ENCODE measurements around the gene C17orf58. TPM values are rescaled to one million over a fixed set of nuclear protein-coding genes. Genes with fewer than 3 reads are reported as not detected.
"Not testable (repeated sequence)": the region's sequence is repeated elsewhere in the genome, so short reads cannot be mapped to it uniquely, and the experiment has no call there.

Gene C17orf58
- polyA plus RNA-seq (ENCODE audit: insufficient read length in 4 of 4) = 10 to 100 TPM; 22.5 to 27.4 (median 24.9) TPM

DNA sequence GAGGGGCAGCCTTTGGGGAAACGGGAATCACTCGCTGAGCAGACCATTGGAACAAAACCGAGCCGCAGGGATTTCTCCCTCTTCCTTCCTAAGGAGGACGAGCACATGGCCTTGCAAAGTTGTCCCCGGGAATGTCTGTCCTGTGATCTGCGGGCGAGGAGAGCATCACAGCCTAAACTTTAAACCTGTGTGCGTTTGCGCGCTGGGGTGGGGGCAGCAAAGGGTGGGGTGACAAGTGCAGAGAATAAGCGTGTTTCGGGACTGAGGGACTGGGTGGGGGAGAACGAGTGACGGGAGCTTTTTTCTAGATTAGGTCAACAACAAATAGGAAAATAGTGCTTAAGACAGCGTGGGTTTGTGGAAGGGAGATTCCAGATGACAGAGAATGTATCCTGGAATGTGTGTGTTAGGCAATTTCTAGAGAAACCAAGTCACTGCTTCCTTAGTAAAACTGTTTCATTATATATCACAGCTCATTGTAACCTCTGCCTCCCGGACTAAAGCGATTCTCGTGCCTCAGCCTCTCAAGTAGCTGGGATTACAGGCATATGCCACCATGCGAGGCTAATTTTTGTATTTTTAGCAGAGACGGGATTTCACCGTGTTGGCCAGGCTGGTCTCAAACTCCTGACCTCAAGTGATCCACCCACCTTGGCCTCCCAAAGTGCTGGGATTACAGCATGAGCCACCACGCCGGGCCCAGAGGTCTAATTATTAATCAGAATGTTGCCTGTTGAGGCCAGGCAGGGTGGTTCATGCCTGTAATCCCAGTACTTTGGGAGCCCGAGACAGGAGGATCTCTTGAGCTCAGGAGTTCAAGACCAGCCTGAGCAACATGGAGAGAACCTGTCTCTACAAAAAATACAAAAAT is at the start of gene C17orf58:
TSS of gene C17orf58 (minus strand) at position 169 of the 871 bp plus-strand sequence. CDS start 271 bp downstream, outside the sequence.
- DNase-seq (ENCODE audit: low read depth in 4 of 4, low spot score in 3 of 4) = not testable (repeated sequence)

DNA sequence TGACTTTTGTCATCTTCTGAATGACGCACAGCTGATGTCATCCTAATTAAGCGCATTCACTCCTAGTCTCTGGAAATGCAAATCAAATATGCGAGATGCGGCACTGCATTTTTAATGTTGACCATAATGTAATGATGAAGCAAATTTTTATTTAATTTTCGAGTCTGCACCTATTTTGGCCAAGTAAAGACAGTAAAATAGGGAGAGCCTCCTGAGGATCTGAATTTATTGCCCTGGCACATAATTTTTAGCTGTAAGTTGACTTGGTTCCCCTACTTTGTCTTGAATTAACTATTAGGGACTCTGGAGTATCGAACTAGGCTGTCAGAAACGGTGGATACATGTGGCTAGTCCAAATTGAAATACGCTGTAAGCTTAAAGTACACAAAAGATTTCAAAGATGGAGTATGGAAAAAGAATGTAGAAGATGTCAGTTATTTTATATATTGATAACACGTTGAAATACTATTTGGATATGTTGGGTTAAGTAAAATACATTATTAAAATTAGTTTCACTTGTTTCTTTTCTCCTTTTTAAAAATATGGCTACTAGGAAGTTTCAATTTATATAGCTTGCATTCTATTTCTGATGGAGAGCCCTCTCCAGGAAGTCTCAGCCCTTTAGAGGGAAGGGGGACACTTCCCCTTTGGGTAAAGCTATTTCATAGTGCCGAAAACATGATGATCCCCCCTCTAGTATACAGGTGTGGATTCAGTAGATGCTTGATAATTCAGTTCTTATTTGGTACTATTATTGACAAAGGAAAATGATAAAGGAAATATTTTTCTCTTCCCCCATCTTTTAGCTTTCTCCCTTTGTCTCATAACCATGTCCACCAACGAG is 40.3 kb upstream of the C17orf58 start:
- DNase-seq (ENCODE audit: low read depth in 4 of 4, low spot score in 3 of 4) = no peak

DNA sequence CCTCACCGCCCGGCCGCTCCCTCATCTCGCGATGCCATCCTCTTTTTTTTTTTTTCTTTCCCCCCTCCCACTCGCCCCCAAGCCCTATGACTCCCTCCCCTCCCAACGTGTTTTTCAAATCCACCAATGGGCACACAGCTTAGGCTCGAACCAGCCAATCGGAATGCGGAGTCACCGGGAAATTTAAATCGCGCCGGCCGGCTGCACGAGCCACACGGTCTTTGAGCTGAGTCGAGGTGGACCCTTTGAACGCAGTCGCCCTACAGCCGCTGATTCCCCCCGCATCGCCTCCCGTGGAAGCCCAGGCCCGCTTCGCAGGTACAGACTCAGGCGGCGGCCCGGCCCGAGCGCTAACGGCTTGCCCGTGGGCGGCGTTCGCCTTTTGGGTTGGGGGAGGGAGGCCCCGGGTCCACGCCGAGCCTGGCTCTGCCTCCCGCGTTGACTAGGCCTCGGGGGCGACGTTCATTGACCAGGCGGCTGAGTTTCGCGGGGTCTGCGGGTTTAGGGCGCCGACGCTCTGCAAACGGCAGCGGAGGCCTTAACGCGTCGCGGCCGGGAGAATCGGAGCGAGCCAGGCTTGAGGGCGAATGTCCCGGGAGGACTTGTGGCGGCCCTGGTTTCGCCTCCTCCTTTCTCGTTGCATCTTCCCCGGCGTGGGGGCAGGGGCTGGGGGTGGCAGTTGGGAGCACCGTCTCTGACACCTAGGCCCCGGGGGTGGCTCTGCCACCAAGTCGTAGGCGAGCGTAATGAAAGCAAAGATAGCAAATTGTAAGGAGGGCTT is 39.4 kb upstream of the C17orf58 start, which contains the start of gene KPNA2:
TSS of gene KPNA2 (plus strand) at position 213 of the 781 bp plus-strand sequence. CDS start 1,398 bp downstream, outside the sequence.
- peak; percentile 95 to 98 (median 96) for DNase-seq (ENCODE audit: low read depth in 4 of 4, low spot score in 3 of 4)

DNA sequence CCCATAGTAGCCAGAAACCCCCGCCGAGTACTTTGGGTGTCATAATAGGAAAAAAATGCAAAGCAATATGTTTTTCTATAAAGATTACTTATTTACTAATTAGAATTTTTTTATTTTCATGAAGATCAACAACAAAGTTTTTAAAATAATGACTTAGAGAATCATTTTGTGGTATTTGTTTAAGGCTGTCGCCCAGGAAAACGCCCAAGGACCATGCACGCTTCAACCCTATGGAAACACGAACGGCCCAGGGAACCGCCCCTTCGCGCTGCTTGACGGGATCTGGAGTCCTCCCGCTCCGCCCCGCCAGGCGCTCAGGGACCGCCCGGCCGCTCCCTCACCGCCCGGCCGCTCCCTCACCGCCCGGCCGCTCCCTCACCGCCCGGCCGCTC is 38.9 kb upstream of the C17orf58 start:
- no peak for DNase-seq (ENCODE audit: low read depth in 4 of 4, low spot score in 3 of 4)

DNA sequence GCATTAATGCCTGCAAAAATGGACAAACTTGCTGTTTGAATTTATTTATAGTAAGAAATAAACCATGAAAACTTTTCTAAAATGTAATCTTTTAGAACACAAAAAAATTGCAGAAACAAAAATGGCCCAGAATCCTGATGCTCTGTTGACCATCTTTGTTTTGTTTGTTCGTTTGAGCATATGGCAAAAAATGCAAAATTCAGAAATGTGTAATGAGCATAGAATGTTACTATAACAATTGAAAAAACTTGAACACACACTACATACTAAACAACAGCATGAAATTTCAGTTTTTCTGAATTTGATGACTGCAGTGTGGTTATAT is 38.1 kb upstream of the C17orf58 start:
- DNase-seq (ENCODE audit: low read depth in 4 of 4, low spot score in 3 of 4) = no peak

DNA sequence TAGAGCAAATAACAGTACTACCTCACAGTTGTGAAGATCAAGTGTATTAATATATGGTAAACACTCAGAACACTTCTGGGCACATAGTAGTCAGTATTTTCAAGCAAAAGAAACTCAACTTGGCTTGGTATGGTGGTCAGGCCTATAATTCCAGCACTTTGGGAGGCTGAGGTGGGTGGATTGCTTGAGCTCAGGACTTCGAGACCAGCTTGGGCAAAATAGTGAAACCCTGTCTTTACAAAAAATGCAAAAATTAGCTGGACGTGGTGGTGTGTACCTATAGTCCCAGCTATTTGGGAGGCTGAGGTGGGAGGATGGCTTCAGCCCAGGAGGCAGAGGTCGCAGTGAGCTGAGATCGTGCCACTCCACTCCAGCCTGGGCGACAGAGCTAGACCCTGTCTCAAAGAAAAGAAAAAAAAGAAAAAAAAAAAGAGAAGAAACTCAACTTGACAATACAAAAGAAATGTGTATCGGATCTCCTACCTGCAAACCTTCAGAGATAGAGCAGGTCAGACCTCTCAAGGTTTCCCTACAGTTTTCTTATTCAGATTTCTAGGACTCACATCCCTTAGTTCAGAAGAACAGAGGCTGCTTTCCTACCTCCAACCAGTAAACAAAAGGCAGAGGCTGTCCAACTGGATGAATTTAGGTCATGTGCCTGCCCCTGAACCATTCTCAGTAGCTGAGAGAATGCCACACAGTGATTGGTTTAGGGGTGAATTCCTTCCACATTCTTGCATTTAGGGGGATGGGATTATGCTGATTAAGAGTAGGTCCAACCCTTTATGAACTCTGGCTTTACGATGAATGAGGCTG is 37.6 kb upstream of the C17orf58 start:
- no peak for DNase-seq (ENCODE audit: low read depth in 4 of 4, low spot score in 3 of 4)

DNA sequence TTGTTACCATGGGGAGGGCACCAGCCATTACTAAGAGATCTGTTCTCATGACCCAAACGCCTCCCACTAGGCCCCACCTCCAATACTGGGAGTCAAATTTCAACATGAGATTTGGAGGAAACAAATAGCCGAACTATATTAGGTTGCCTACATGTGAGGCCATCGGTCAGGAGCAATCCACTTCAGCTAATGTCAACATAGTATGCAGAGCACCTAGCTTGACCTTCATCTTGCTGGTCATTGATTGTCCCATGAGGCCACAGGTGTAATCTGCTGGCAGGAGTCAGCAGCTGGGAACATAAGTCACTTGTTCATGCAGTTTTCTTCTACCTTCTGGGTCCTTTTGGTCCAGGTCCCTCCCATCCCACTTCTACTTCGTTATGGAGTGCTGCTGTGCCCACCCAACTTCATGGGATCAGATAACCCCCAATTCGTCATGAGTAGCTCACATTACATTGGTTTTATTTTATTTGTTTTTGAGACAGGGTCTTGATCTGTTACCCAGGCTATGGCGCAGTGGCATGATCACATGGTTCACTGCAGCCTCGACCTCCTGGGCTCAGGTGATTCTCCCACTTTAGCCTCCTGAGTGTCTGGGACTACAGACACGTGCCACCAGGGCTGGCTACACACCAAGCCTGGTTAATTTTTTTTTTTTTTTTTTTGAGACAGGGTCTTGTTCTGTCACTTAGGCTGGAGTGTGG is 33.4 kb upstream of the C17orf58 start:
- DNase-seq (ENCODE audit: low read depth in 4 of 4, low spot score in 3 of 4) = no peak

DNA sequence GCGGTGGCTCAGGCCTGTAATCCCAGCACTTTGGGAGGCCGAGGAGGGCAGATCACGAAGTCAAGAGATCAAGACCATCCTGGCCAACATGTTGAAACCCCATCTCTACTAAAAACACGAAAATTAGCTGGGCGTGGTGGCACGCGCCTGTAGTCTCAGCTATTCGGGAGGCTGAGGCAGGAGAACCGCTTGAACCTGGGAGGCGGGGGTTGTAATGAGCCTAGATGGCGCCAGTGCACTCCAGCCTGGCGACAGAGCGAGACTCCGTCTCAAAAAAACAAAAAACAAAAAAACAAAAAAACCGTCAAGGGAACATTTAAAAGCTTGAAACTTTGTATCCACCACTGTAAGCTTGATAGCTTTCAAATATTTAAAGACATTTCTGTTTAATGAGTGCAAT is 26.3 kb upstream of the C17orf58 start:
- DNase-seq (ENCODE audit: low read depth in 4 of 4, low spot score in 3 of 4) = not testable (repeated sequence)

DNA sequence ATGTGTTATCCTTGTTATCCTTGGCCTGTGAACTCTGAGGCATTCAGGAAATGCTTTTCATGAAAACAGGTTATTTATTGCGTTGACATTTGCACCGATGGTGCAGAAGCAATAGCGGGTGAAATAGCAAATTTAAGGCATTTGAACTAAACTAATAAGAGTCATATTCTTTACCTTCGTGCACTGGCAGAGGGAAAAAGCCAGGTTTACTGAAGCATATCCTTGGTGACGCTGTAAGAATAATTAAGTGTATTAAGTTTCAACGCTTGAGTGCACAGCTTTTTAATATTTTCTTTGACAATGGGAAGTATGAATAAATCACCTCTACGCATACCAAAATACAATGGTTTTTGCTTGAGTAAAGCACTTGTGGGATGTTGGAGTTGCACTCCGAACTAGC is 25.7 kb upstream of the C17orf58 start:
- no peak for DNase-seq (ENCODE audit: low read depth in 4 of 4, low spot score in 3 of 4)

DNA sequence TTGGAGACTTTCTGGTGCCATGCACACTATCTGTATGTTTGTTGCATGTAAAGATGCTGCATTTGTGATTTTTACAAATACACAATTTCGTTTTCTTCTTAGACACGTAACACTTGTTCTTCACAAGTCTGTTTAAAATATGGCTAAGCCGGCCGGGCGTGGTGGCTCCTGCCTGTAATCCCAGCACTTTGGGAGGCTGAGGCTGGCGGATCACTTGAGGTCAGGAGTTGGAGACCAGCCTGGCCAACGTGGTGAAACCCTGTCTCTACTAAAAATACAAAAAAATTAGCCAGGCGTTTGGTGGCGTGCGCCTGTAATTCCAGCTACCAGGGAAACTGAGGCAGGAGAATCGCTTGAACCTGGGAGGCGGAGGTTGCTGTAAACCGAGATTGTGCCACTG is 24.5 kb upstream of the C17orf58 start:
- DNase-seq (ENCODE audit: low read depth in 4 of 4, low spot score in 3 of 4) = not testable (repeated sequence)

DNA sequence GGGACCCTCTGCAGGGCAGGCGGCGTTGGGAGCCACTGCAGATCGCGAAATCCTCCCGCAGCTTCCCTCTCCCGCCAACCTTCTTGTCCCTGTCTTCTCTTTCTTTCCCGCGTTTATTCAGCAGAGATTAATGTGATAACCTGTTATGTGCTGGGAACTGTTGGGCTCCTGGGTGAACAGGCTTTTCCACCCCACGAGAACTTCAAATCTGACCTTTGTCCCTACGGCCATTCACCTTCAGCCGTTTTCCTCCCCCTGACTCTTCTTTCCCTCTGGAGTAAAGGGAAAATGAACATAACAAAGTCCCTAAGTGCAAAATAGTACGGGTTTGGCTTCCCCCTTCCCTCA is 24.1 kb upstream of the C17orf58 start:
- DNase-seq (ENCODE audit: low read depth in 4 of 4, low spot score in 3 of 4) = no peak

DNA sequence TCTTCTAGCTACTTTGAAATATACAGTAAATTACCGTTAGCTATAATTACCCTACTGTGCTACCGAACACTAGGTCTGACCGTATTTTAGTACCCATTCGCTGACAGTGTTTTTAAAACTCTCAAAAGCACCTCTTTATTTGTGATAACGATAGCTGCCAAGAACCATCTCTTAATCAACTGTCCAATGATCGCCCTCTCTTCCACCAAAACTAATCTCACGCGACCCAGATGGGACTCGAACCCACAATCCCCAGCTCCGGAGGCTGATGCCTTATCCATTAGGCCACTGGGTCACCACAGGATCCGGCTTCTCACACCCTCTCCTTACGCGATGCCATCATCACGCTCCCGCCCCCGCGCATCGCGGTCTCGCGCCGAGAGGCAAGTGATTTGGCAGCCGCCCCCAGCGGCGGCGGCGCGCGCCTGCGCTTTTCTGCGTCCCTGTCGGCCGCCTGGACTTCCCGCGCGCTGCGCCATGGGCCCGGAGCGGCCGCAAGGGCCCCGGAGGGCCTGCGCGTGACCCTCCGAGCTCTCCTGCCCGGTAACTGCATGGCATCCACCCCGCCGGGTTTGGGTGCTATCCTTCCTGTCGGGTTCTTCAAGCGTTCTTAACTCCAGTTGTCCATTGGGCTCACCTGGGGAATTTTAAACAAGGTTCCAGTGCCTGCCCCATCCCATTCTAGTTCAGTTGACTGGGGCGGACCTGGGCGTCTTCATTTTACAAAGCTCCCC is 23.6 kb upstream of the C17orf58 start:
- DNase-seq (ENCODE audit: low read depth in 4 of 4, low spot score in 3 of 4) = peak; percentile 89 to 92 (median 92)

DNA sequence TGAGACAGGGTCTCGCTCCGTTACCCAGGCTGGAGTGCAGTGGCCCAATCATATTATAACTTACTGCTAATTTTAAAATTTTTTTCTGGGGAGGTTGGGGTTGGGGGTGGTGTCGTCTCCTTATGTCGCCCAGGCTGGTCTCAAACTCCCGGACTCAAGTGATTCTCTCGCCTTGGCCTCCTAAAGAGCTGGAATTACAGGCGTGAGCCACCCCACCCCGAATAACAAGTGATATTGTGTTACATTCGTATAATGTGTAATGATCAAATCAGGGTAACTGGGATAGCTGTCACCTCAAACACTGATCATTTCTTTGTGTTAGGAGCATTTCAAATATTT is 23.0 kb upstream of the C17orf58 start:
- DNase-seq (ENCODE audit: low read depth in 4 of 4, low spot score in 3 of 4) = no peak

DNA sequence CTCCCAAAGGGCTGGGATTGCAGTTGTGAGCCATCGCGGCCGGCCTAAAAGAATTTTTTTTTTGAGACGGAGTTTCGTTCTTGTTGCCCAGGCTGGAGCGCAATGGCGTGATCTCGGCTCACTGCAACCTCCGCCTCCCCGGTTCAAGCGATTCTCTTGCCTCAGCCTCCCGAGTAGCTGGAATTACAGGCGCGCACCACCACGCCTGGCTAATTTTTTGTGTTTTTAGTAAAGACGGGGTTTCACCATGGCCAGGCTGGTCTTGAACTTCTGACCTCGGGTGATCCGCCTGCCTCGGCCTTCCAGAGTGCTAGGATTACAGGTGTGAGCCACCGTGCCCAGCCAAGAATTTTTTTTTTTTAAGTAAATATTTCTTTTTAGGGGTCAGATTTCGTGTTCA is 22.2 kb upstream of the C17orf58 start:
- not testable (repeated sequence) for DNase-seq (ENCODE audit: low read depth in 4 of 4, low spot score in 3 of 4)

DNA sequence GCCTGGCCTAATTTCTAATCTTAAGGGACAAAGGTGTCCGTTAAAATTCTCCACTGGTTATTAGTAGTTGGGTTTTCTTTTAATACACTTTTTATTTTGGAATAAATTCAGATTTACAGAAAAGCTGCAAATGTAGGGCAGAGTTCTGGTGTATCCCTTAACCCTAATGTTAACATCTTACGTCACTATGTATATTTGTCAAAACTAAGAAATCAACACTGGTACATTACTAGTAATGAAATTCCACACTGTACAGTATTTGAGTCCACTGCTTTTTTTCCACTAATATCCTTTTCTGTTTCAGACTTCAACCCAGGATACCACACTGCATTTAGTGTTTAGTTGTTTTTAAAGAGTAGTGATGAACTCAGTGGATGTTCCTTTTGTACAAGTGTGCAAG is 20.6 kb upstream of the C17orf58 start:
- no peak for DNase-seq (ENCODE audit: low read depth in 4 of 4, low spot score in 3 of 4)

DNA sequence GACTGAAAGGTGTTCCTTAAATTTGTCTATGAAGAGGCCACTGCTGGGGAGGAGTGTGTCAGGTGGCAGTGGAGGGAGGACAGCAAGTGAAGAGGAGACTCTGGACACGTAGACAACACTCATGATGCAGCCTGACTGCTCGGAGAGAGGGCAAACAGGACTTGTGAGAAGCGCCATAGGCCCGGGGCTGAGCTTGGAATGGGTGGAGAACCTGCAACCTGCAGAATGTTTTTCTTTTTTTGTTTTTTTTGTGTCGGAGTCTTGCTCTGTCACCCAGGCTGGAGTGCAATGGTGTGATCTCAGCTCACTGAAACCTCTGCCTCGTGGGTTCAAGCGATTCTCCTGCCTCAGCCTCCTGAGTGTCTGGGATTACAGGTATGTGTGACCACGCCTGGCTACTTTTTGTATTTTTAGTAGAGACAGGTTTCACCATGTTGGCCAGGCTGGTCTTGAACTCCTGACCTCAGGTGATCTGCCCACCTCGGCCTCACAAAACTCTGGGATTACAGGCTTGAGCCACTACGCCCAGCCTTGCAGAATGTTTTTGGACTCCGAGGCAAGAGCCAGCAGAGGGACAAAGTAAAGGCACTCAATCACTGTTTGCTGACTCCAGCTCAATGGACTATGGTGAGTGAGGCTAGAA is 18.9 kb upstream of the C17orf58 start:
- DNase-seq (ENCODE audit: low read depth in 4 of 4, low spot score in 3 of 4) = no peak

DNA sequence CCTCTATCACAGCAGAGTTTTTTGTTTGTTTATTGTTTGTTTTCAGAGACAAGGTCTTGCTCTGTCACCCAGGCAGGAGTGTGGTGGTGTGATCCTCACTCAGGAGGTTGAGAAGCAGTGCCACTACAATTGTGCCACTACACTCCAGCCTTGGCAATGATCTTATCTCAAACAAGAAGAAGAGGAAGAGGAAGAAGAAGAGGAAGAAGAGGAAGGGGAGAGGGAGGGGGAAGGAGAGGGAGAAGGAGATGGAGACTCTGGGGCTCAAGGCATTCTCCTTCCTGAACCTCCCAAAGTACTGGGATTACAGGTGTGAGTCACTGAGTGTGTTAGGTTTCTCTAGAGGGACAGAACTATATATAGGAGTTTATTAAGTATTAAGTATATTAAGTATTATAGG is 17.1 kb upstream of the C17orf58 start:
- DNase-seq (ENCODE audit: low read depth in 4 of 4, low spot score in 3 of 4) = no peak

DNA sequence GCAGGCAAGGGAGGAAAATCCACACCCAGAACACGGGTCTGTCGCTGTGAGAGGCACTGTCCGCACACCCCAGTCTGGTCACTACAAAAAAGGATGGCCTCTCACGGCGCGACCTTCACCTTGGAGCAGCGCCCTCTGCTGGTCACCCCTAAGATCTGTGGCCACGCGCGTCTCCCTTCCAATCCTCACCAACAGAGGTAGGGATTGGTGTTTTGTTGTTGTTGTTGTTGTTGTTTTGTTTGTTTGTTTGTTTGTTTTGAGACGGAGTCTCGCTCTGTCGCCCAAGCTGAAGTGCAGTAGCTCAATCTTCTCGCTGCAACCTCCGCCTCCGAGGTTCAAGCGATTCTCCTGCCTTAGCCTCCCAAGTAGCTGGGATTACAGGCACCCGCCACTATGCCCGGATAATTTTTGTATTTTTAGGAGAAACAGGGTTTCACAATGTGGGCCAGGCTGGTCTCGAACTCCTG is 15.0 kb upstream of the C17orf58 start:
- no peak for DNase-seq (ENCODE audit: low read depth in 4 of 4, low spot score in 3 of 4)

All from left renal pelvis (tissue), 4 donors.